Activated CD4-positive, alpha-beta T cell treated with anti-CD3 and anti-CD28 coated beads, Interleukin-2, amount 50 U/mL, for 4 hours (primary cell): ENCODE results near the gene EPB41L3.
"Not testable (repeated sequence)": the region's sequence is repeated elsewhere in the genome, so short reads cannot be mapped to it uniquely, and the experiment has no call there.

Experiments
- DNase-seq, 2 experiments: peaks; one replicate each; pipeline ENCODE4 v3.0.0-alpha.2; 2020

The EPB41L3 gene

GRCh38 chr18:5490753-5491480 is 52.9 kb downstream of the EPB41L3 start:
- no peak for DNase-seq

GRCh38 chr18:5488844-5489243 is 55.0 kb downstream of the EPB41L3 start:
- no peak for DNase-seq

GRCh38 chr18:5488044-5488443 is 55.8 kb downstream of the EPB41L3 start:
- DNase-seq, result not testable (repeated sequence)

- DNase-seq, result no peak
These were observed 59.3 kb downstream of the EPB41L3 start for GRCh38 chr18:5484526-5484925.

- no peak for DNase-seq
These were observed 62.2 kb downstream of the EPB41L3 start for GRCh38 chr18:5481621-5482020.

- DNase-seq, result no peak
These were observed 65.5 kb downstream of the EPB41L3 start for GRCh38 chr18:5478261-5478660.

- DNase-seq, result no peak
These were observed 66.6 kb downstream of the EPB41L3 start for GRCh38 chr18:5476961-5477800.

GRCh38 chr18:5475267-5475666 is 68.5 kb downstream of the EPB41L3 start:
- no peak for DNase-seq

GRCh38 chr18:5469340-5469739 is 74.5 kb downstream of the EPB41L3 start:
- DNase-seq, result no peak

- no peak for DNase-seq
These were observed 75.4 kb downstream of the EPB41L3 start for GRCh38 chr18:5468394-5468793.

- no peak for DNase-seq
These were observed 76.1 kb downstream of the EPB41L3 start for GRCh38 chr18:5467671-5468070.

- DNase-seq, result no peak
These were observed 77.5 kb downstream of the EPB41L3 start for GRCh38 chr18:5466256-5466655.

- DNase-seq, result no peak
These were observed 79.5 kb downstream of the EPB41L3 start for GRCh38 chr18:5464251-5464650.

- DNase-seq, result no peak
These were observed 80.0 kb downstream of the EPB41L3 start for GRCh38 chr18:5463831-5464230.

- DNase-seq, result no peak
These were observed 80.4 kb downstream of the EPB41L3 start for GRCh38 chr18:5463390-5463789.

- DNase-seq, result no peak
These were observed 81.6 kb downstream of the EPB41L3 start for GRCh38 chr18:5462227-5462626.

GRCh38 chr18:5461041-5461440 is 82.8 kb downstream of the EPB41L3 start:
- DNase-seq, result no peak

- no peak for DNase-seq
These were observed 86.3 kb downstream of the EPB41L3 start for GRCh38 chr18:5457462-5457957.

GRCh38 chr18:5456577-5457461 is 87.0 kb downstream of the EPB41L3 start:
- DNase-seq, result no peak

GRCh38 chr18:5455674-5456073 is 88.1 kb downstream of the EPB41L3 start:
- DNase-seq, result no peak

GRCh38 chr18:5452943-5453443 is 90.8 kb downstream of the EPB41L3 start:
- DNase-seq, result no peak

GRCh38 chr18:5451871-5452270 is 91.9 kb downstream of the EPB41L3 start:
- no peak for DNase-seq

GRCh38 chr18:5451150-5451549 is 92.6 kb downstream of the EPB41L3 start:
- no peak for DNase-seq
